SK-N-SH (cell line): ENCODE measurements around the gene FAH. TPM values are rescaled to one million over a fixed set of nuclear protein-coding genes. Genes with fewer than 3 reads are reported as not detected.

Source experiments
- CTCF ChIA-PET: fragments of 300-600, 350-600 bp; formaldehyde crosslinking; extraction: SDS; loops from one replicate; lab custom pipeline; 2021; lab: Yijun Ruan, JAX
- POLR2A ChIA-PET: fragments of 350-600 bp; sonication (Branson Sonifier 250); formaldehyde crosslinking; extraction: SDS; loops from one replicate; lab custom pipeline; 2020; ENCODE audit warnings: antibody characterized with exemption, inconsistent platforms; lab: Yijun Ruan, JAX
- DNase-seq: peaks from one replicate; pipeline ENCODE4 v3.0.0; 2012
- H2AFZ ChIP-seq: fragments of 200-600 bp; sonication (generic); 2 replicates; pipeline ENCODE4 v1.8.1; 2016; ENCODE audit warnings: antibody characterized with exemption, mild to moderate bottlenecking, low read depth
- H3F3A ChIP-seq: fragments of 200-600 bp; sonication (generic); replicated peaks from 2 replicates; pipeline ENCODE3; 2016; ENCODE audit warnings: antibody characterized with exemption, mild to moderate bottlenecking; ENCODE audit not compliant: insufficient read depth
- H3K27ac ChIP-seq, 2 experiments: fragments of 200-500 bp in 1 of 2; fragments of 200-600 bp in 1 of 2; sonication (Bioruptor generic) in 1 of 2; sonication (generic), shearing (Covaris generic) in 1 of 2; 2 replicates each; pipeline versions ENCODE4 v1.5.1 to v1.6.1; 2014 to 2016; ENCODE audit warnings: low read depth in 2 of 2, inconsistent platforms in 1 of 2, low read length in 1 of 2, mild to moderate bottlenecking in 1 of 2, mixed read lengths in 1 of 2
- H3K27me3 ChIP-seq: fragments of 200-600 bp; sonication (generic), shearing (Covaris generic); 2 replicates; pipeline ENCODE4 v1.6.1; 2016; ENCODE audit warnings: mixed run types; ENCODE audit not compliant: insufficient read depth
- H3K36me3 ChIP-seq, 2 experiments: fragments of 200-500 bp in 1 of 2; fragments of 200-600 bp in 1 of 2; sonication (Bioruptor generic) in 1 of 2; sonication (generic) in 1 of 2; replicated peaks in 1 of 2; 2 replicates each; pipeline versions ENCODE3 to v1.5.1; 2014 to 2016; ENCODE audit warnings: low read length in 1 of 2, mild to moderate bottlenecking in 1 of 2; ENCODE audit not compliant: insufficient read depth in 2 of 2, control insufficient read depth in 1 of 2
- H3K4me1 ChIP-seq, 2 experiments: fragments of 200-500 bp in 1 of 2; fragments of 200-600 bp in 1 of 2; sonication (Bioruptor generic) in 1 of 2; sonication (generic), shearing (Covaris generic) in 1 of 2; 2 replicates each; pipeline versions ENCODE4 v1.5.1 to v1.6.1; 2014 to 2016; ENCODE audit warnings: low read depth in 1 of 2, low read length in 1 of 2, mixed run types in 1 of 2; ENCODE audit not compliant: insufficient read depth in 2 of 2, control insufficient read depth in 1 of 2
- H3K4me2 ChIP-seq: fragments of 200-600 bp; sonication (generic), shearing (Covaris generic); 2 replicates; pipeline ENCODE4 v1.6.1; 2017; ENCODE audit warnings: mixed run types
- H3K4me3 ChIP-seq, 2 experiments: fragments of 200-500 bp in 1 of 2; fragments of 200-600 bp in 1 of 2; sonication (Bioruptor generic) in 1 of 2; sonication (generic), shearing (Covaris generic) in 1 of 2; 2 replicates each; pipeline versions ENCODE4 v1.5.1 to v1.8.1; 2014 to 2016; ENCODE audit warnings: low read depth in 2 of 2, inconsistent platforms in 1 of 2, low read length in 1 of 2, mild to moderate bottlenecking in 1 of 2, mixed read lengths in 1 of 2, moderate library complexity in 1 of 2
- H3K79me2 ChIP-seq: fragments of 200-600 bp; sonication (generic); 2 replicates; pipeline ENCODE4 v1.8.1; 2017; ENCODE audit warnings: mild to moderate bottlenecking; ENCODE audit not compliant: insufficient read depth
- H3K9ac ChIP-seq: fragments of 200-600 bp; sonication (generic); 2 replicates; pipeline ENCODE4 v1.6.1; 2017; ENCODE audit warnings: mixed run types
- H3K9me2 ChIP-seq: fragments of 200-600 bp; sonication (generic); 2 replicates; pipeline ENCODE4 v1.6.1; 2017; ENCODE audit warnings: mixed run types
- H3K9me3 ChIP-seq: fragments of 200-600 bp; sonication (generic); 2 replicates; pipeline ENCODE4 v1.6.1; 2017; ENCODE audit warnings: mixed run types, mild to moderate bottlenecking, moderate library complexity
- H4K20me1 ChIP-seq: fragments of 200-600 bp; sonication (generic); 2 replicates; pipeline ENCODE4 v1.6.1; 2017; ENCODE audit warnings: mild to moderate bottlenecking, mixed run types; ENCODE audit not compliant: insufficient read depth
- CTCF ChIP-seq: fragments of 200-600 bp; sonication (generic); IDR thresholded peaks from 2 replicates; pipeline ENCODE4 v1.6.1; 2017; ENCODE audit warnings: antibody characterized with exemption, mild to moderate bottlenecking, moderate library complexity
- ELF1 ChIP-seq: IDR thresholded peaks from 2 replicates; pipeline ENCODE4 v1.4.0; 2012
- GATA2 ChIP-seq: sonication (generic); formaldehyde crosslinking; IDR thresholded peaks from 2 replicates; pipeline ENCODE4 v1.5.0; 2020; ENCODE audit warnings: mild to moderate bottlenecking, missing genetic modification reagents
- IRF3 ChIP-seq: fragments of 150-350 bp; IDR thresholded peaks from 2 replicates; pipeline ENCODE4 v1.6.1; 2016; ENCODE audit warnings: mild to moderate bottlenecking, low read depth, low read length
- JUND ChIP-seq: IDR thresholded peaks from 2 replicates; pipeline ENCODE4 v1.4.0; 2012
- NRF1 ChIP-seq: IDR thresholded peaks from 2 replicates; pipeline ENCODE4 v1.6.1; 2012; ENCODE audit warnings: low read depth, mild to moderate bottlenecking, low read length
- PBX3 ChIP-seq: IDR thresholded peaks from 2 replicates; pipeline ENCODE4; 2012
- REST ChIP-seq: IDR thresholded peaks from 2 replicates; pipeline ENCODE4 v1.6.1; 2012; ENCODE audit warnings: mild to moderate bottlenecking, low read depth, low read length, moderate library complexity
- RXRA ChIP-seq: IDR thresholded peaks from 2 replicates; pipeline ENCODE4 v1.4.0; 2012; ENCODE audit warnings: low read depth, mild to moderate bottlenecking, borderline replicate concordance
- TAF1 ChIP-seq: IDR thresholded peaks from 2 replicates; pipeline ENCODE4 v1.6.1; 2012; ENCODE audit warnings: low read depth, mild to moderate bottlenecking, low read length, moderate library complexity, borderline replicate concordance
- USF1 ChIP-seq: IDR thresholded peaks from 2 replicates; pipeline ENCODE4 v1.4.0; 2012; ENCODE audit warnings: low read depth, borderline replicate concordance
- ZBTB33 ChIP-seq: IDR thresholded peaks from 2 replicates; pipeline ENCODE4 v1.4.0; 2012; ENCODE audit warnings: low read depth, borderline replicate concordance
- WGBS: methylation state at CpG from one replicate; pipeline ENCODE4 v1.1.6; 2017; ENCODE audit warnings: low lambda C conversion rate; 5-methylcytosine and 5-hydroxymethylcytosine counted together
- polyA plus RNA-seq, 3 experiments: library from polyadenylated mRNA; depleted of rRNA; stranded (reverse); fragments of >200 nt; gene quantifications; 2 replicates each; pipeline ENCODE4 v1.2.3, GENCODE V29; 2012

Gene FAH
- polyA plus RNA-seq, 1 of the 3 experiments (the other 2 are of a cell fraction), result 34.9 TPM

- 100% methylated on average over 1 of the region's 1 CpG for WGBS
- Histone ChIP-seq H3K4me1 (no peaks in the 10 kb centered on the region), H3K4me3 (no peak overlapping the region), H2AFZ (no peak overlapping the region), H3F3A (no peaks in the 10 kb centered on the region), H3K27me3 (no peaks in the 10 kb centered on the region), H3K9ac (no peak overlapping the region), H3K9me2 (no peaks in the 10 kb centered on the region), H3K79me2 (no peaks in the 10 kb centered on the region), H3K4me2 (no peak overlapping the region), H3K36me3 (peaks cover 18 to 44% of the 10 kb centered on the region in 2 experiments), H3K9me3 (no peaks in the 10 kb centered on the region), H4K20me1 (no peaks in the 10 kb centered on the region), H3K27ac (no peak overlapping the region)
- ChIA-PET POLR2A (no interaction called here), CTCF (interaction anchor here (1.4 to 2.6 kb wide), 2 partner anchors 13 to 193 kb away, joined by 3 to 11 read pairs; no protein-coding TSS in a partner anchor)
- TF ChIP-seq RXRA, result no peak
- TF ChIP-seq USF1, result no peak
- no peak for TF ChIP-seq TAF1
- no peak for TF ChIP-seq REST
- no peak for TF ChIP-seq GATA2 (CRISPR knock-in tag)
- no peak for TF ChIP-seq NRF1
- DNase-seq, result no peak
Measured at GRCh38 chr15:80186597-80186996, 33.8 kb downstream of the FAH start.

- Histone ChIP-seq H3K9me3 (no peaks in the 10 kb centered on the region), H4K20me1 (no peaks in the 10 kb centered on the region), H3K4me2 (no peak overlapping the region), H2AFZ (no peak overlapping the region), H3K9me2 (no peaks in the 10 kb centered on the region), H3K27ac (no peak overlapping the region), H3F3A (no peaks in the 10 kb centered on the region), H3K79me2 (no peaks in the 10 kb centered on the region), H3K36me3 (peaks cover 18 to 36% of the 10 kb centered on the region in 2 experiments), H3K27me3 (no peaks in the 10 kb centered on the region), H3K4me1 (no peaks in the 10 kb centered on the region), H3K9ac (no peak overlapping the region)
- no peak for DNase-seq
- 83% methylated on average over 2 of the region's 2 CpGs for whole genome bisulfite sequencing
- TF ChIP-seq ELF1 (no peak), JUND (no peak), CTCF (no peak), ZBTB33 (no peak), IRF3 (no peak), GATA2 (CRISPR knock-in tag) (no peak), PBX3 (no peak)
- TF ChIP-seq, all 33 proteins: peak for 0
- no peak overlapping the region for H3K4me3 ChIP-seq
- ChIA-PET POLR2A (no interaction called here), CTCF (interaction anchor here (1.0 to 2.6 kb wide), 2 partner anchors 14 to 849 kb away, joined by 3 to 11 read pairs; no protein-coding TSS in a partner anchor)
Measured at GRCh38 chr15:80188251-80188650, 35.5 kb downstream of the FAH start.
